CD4-positive, alpha-beta memory T cell (primary cell): ENCODE data around the gene ASIC2. TPM values are rescaled to one million over a fixed set of nuclear protein-coding genes. Genes with fewer than 3 reads are reported as not detected.

Source experiments
- CTCF ChIA-PET: fragments of 350-600 bp; sonication (Branson Sonifier 250); formaldehyde crosslinking; loops from one replicate; lab custom pipeline; 2021; ENCODE audit warnings: inconsistent platforms; ENCODE audit not compliant: partially characterized antibody; lab: Charles Lee
- POLR2A ChIA-PET: fragments of 350-600 bp; sonication (Branson Sonifier 250); formaldehyde crosslinking; loops from one replicate; lab custom pipeline; 2021; ENCODE audit not compliant: partially characterized antibody; lab: Charles Lee
- DNase-seq, 5 donors: peaks; one replicate each; pipeline versions ENCODE4 v3.0.0 to v3.0.0-alpha.2; 2020 to 2022; ENCODE audit warnings: mixed read lengths in 1 of 5
- H3K27ac ChIP-seq: one replicate; pipeline ENCODE4 v1.7.0; 2013; ENCODE audit warnings: low read depth, low read length
- H3K27me3 ChIP-seq: 2 replicates; pipeline ENCODE4 v1.7.0; 2013; ENCODE audit warnings: mild to moderate bottlenecking, low read length, moderate library complexity; ENCODE audit not compliant: insufficient read depth
- H3K36me3 ChIP-seq: 2 replicates; pipeline ENCODE4 v1.7.0; 2013; ENCODE audit warnings: mild to moderate bottlenecking, low read length, moderate library complexity; ENCODE audit not compliant: insufficient read depth
- H3K4me1 ChIP-seq: 2 replicates; pipeline ENCODE4 v1.7.0; 2013; ENCODE audit warnings: mild to moderate bottlenecking, low read length, moderate library complexity; ENCODE audit not compliant: insufficient read depth
- H3K4me3 ChIP-seq, 2 donors: one replicate each; pipeline ENCODE4 v1.7.0; 2013; ENCODE audit warnings: low read length in 2 of 2, mild to moderate bottlenecking in 1 of 2
- H3K9me3 ChIP-seq, 2 donors: one replicate each; pipeline ENCODE4 v1.7.0; 2013; ENCODE audit warnings: low read length in 2 of 2, control low read depth in 1 of 2; ENCODE audit not compliant: control insufficient read depth in 1 of 2
- H3K27ac Mint-ChIP-seq, 7 donors: one replicate each; pipeline ENCODE4 v1.8.0; 2020 to 2021; ENCODE audit warnings: mixed read lengths in 7 of 7, mild to moderate bottlenecking in 6 of 7, inconsistent platforms in 3 of 7, moderate library complexity in 3 of 7
- H3K27me3 Mint-ChIP-seq, 2 donors: one replicate each; pipeline ENCODE4 v1.8.0; 2020 to 2021; ENCODE audit warnings: mixed read lengths in 2 of 2
- H3K36me3 Mint-ChIP-seq, 2 donors: one replicate each; pipeline ENCODE4 v1.8.0; 2020 to 2021; ENCODE audit warnings: mixed read lengths in 2 of 2, inconsistent platforms in 1 of 2, mild to moderate bottlenecking in 1 of 2
- H3K4me1 Mint-ChIP-seq, 4 donors: one replicate each; pipeline ENCODE4 v1.8.0; 2020 to 2021; ENCODE audit warnings: mixed read lengths in 4 of 4, mild to moderate bottlenecking in 1 of 4
- H3K4me3 Mint-ChIP-seq, 8 donors: one replicate each; pipeline ENCODE4 v1.8.0; 2020 to 2021; ENCODE audit warnings: mixed read lengths in 8 of 8, mild to moderate bottlenecking in 7 of 8, moderate library complexity in 6 of 8, inconsistent platforms in 3 of 8
- H3K9me3 Mint-ChIP-seq, 8 donors: one replicate each; pipeline ENCODE4 v1.8.0; 2020 to 2021; ENCODE audit warnings: mixed read lengths in 8 of 8, mild to moderate bottlenecking in 5 of 8, inconsistent platforms in 3 of 8, moderate library complexity in 1 of 8
- intact Hi-C: fragments of 100-400 bp; cut with micrococcal nuclease; formaldehyde crosslinking; loops from one replicate; pipeline ENCODE4 v1.15.1; 2023
- polyA plus RNA-seq, 2 donors: library from polyadenylated mRNA; unstranded; fragments of 300-500 nt; fragmentation: Illumina TruSeq; gene quantifications; one replicate each; pipeline ENCODE4 v1.2.3, GENCODE V29; 2021
- total RNA-seq, 2 experiments: library from RNA; stranded (reverse); gene quantifications; one replicate each; pipeline ENCODE4 v1.2.3, GENCODE V29; 2021

Gene ASIC2
- total and polyA plus RNA-seq, 4 experiments from 2014 or later, result not detected

DNA sequence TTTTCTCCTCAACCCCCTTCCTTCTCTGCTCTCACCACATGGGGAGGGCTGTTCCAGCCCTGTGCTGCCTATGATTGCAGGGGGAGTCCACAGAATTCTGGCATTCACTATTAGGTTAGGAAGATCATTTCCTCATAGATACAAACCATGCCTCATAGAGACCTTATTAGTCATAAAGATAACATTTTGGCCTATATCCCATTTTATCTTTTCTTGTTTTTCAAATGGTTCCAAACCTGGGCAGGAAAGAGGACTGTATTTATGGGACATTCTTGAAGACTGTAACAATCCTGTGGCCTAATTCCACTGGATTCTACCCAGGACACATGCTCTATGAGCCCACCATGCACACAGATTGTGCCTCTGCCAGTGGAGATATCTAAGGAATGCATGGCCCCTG, 51.7 kb downstream of the ASIC2 start:
- H3K9me3 ChIP-seq, result no peaks in the 10 kb centered on the region
- intact Hi-C loops, result no loop called here
- no peaks in the 10 kb centered on the region for H3K4me1 ChIP-seq
- Mint-ChIP-seq H3K4me3 (no peak overlapping the region), H3K36me3 (no peaks in the 10 kb centered on the region), H3K4me1 (no peaks in the 10 kb centered on the region), H3K27ac (no peak overlapping the region), H3K27me3 (peaks cover 4% of the 10 kb centered on the region in 2 donors), H3K9me3 (peaks cover 0 to 1% (median 0%) of the 10 kb centered on the region in 8 donors)
- no peak overlapping the region for H3K4me3 ChIP-seq
- H3K36me3 ChIP-seq, result no peaks in the 10 kb centered on the region
- ChIA-PET CTCF (no interaction called here), POLR2A (no interaction called here)
- no peaks in the 10 kb centered on the region for H3K27me3 ChIP-seq
- DNase-seq, result no peak
- no peak overlapping the region for H3K27ac ChIP-seq

DNA sequence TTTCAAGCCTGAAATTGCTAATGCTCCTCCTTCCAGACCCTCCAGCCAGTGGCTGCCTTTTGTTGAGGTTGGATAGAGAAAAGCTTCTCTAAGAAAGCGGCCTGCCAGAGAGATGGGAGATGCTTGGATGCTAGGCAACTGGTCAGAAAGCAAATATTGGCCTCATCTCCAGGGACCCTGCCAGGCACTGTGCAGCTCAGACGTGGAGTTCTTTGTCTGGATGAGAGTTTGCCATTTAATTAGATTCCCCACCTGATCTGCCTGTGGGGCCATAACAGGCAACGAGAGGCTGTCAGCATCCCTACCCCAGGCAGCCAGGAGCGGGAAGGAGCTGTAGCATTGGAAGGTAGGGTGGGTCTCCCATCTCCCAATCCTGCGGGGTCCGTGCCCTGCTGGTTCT, 52.7 kb downstream of the ASIC2 start:
- ChIA-PET POLR2A (no interaction called here), CTCF (no interaction called here)
- Mint-ChIP-seq H3K4me1 (peaks cover 0 to 2% (median 1%) of the 10 kb centered on the region in 4 donors), H3K27ac (no peak overlapping the region), H3K9me3 (peaks cover 0 to 1% (median 0%) of the 10 kb centered on the region in 8 donors), H3K27me3 (peaks cover 4% of the 10 kb centered on the region in 2 donors), H3K4me3 (no peak overlapping the region), H3K36me3 (no peaks in the 10 kb centered on the region)
- intact Hi-C loops, result no loop called here
- Histone ChIP-seq H3K27ac (no peak overlapping the region), H3K4me3 (no peak overlapping the region), H3K9me3 (no peaks in the 10 kb centered on the region), H3K4me1 (no peaks in the 10 kb centered on the region), H3K36me3 (no peaks in the 10 kb centered on the region), H3K27me3 (no peaks in the 10 kb centered on the region)
- no peak for DNase-seq

DNA sequence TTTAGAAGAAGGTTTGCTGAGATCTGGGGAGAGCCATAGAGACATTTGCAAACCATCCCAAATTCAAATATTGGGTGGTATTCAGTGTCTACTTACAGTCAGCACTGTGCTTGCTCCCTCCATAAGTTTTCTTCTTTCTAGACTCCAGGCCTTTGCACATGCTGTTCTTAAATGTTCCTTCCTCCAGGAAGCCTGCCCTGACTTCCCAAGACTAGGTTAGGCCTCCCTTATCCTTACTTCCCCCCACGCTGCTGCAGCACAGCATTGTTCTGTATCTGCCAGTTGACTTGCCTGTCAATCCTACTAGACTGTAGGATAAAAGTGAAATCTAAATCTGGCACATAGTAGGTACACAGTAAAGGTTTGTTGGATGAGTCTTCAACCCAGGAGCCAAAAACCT, 53.4 kb downstream of the ASIC2 start:
- CTCF ChIA-PET, result no interaction called here
- no peaks in the 10 kb centered on the region for H3K36me3 Mint-ChIP-seq

DNA sequence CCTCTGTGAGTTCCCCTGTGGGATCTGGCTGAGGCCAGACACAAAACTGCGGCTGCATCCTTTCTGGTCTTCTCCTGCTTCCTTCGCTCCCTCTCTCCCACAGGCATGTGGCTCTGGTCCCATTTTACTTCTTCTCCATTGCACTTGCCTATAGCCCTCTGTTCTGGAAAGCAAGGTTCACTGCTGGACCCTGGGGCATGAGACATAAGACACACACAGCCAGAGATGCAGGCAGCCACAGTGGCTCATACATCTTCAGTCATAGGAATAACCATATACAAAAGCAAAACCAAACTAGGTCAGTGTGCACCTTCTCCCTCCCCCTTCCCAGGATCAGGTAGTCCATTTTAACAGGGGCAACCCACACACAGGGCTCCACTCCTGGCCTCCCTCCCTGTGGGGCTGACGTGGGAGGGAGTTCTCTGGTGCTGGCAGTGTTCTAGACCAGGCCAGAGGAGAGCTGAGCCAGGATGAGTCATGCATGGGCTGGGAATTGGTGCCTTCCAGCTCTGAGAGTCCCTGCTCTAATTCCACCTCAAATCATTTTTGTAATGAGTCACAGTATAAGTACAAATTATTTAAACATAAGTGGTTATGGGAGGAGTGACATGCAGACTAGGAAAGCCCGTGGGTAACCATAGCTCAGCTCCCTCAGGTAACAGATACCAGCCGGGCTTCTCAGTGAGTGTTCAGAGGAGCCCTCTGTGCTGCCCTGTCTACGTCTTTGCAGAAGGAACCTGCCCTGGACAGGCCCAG, 58.0 kb downstream of the ASIC2 start:
- DNase-seq, result peak in 1 of 5 donors; percentile 42
- Mint-ChIP-seq H3K27me3 (peaks cover 2 to 3% of the 10 kb centered on the region in 2 donors), H3K4me1 (peaks cover 10 to 26% (median 17%) of the 10 kb centered on the region in 4 donors), H3K36me3 (no peaks in the 10 kb centered on the region), H3K9me3 (peaks cover 0 to 1% (median 0%) of the 10 kb centered on the region in 8 donors), H3K27ac (peak overlapping the region; percentile 19 to 80 (median 65)), H3K4me3 (peak overlapping the region in 4 of 8 donors; percentile 17 to 77 (median 60))
- ChIA-PET POLR2A (no interaction called here), CTCF (no interaction called here)
- Histone ChIP-seq H3K9me3 (no peaks in the 10 kb centered on the region), H3K4me3 (no peak overlapping the region), H3K27me3 (no peaks in the 10 kb centered on the region), H3K36me3 (no peaks in the 10 kb centered on the region), H3K4me1 (peaks cover 10% of the 10 kb centered on the region), H3K27ac (no peak overlapping the region)
- intact Hi-C loops, result no loop called here

More for the DNA sequence above, 53.4 kb downstream of the ASIC2 start:
- Histone ChIP-seq H3K36me3 (no peaks in the 10 kb centered on the region), H3K4me1 (peaks cover 3% of the 10 kb centered on the region), H3K27me3 (no peaks in the 10 kb centered on the region), H3K4me3 (no peak overlapping the region), H3K27ac (no peak overlapping the region), H3K9me3 (no peaks in the 10 kb centered on the region)
- POLR2A ChIA-PET, result no interaction called here
- H3K27ac Mint-ChIP-seq, result peak overlapping the region in 1 of 7 donors; percentile 13
- intact Hi-C loops, result no loop called here
- no peak overlapping the region for H3K4me3 Mint-ChIP-seq
- peaks cover 1 to 8% (median 4%) of the 10 kb centered on the region in 4 donors for H3K4me1 Mint-ChIP-seq
- DNase-seq, result no peak
- H3K9me3 Mint-ChIP-seq, result peaks cover 0 to 1% (median 0%) of the 10 kb centered on the region in 8 donors
- peaks cover 4% of the 10 kb centered on the region in 2 donors for H3K27me3 Mint-ChIP-seq

DNA sequence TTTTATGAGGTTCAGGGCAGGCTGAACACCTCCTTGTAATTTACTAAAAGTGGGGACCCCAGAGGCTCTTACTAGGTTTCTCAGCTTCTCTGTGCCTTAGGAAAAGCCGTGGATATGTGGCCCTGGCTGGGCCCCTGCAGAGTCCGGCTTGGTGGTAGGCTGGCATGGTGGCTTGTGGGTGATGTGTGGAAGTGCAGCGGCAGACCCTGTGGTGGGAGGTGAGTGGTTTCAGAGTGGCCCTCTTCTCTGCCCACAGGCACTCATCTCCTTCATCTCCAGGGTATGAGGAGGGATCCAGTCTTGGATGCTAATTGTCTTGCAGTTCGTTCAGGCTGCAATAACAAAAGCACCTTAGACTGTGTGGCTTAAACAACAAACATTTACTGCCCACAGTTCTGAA, 58.9 kb downstream of the ASIC2 start:
- CTCF ChIA-PET, result no interaction called here

DNA sequence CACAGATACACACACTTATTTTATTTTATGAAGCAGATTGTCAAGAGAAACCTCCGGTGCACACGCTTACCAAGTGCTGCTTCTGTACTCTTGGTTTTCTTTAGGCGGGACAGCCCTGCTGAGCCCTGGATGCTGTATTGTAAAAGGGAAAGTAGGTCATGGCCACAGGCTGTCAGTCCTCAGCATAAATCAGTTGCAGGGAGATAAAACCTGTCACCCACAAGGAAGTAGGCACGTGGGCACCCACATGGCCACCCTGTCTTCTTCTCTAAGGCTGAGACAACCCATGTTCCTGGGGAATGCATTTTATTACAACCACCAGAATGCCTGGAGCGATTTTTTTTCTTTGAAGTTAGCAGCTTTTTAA, 59.3 kb downstream of the ASIC2 start:
- Histone ChIP-seq H3K4me3 (no peak overlapping the region), H3K4me1 (peaks cover 10% of the 10 kb centered on the region), H3K27ac (peak overlapping the region; percentile 1), H3K27me3 (no peaks in the 10 kb centered on the region), H3K36me3 (no peaks in the 10 kb centered on the region), H3K9me3 (no peaks in the 10 kb centered on the region)
- peaks cover 10 to 26% (median 17%) of the 10 kb centered on the region in 4 donors for H3K4me1 Mint-ChIP-seq
- DNase-seq, result peak; percentile 21 to 61 (median 49)
- H3K9me3 Mint-ChIP-seq, result peaks cover 0 to 1% (median 0%) of the 10 kb centered on the region in 8 donors
- peaks cover 0 to 5% of the 10 kb centered on the region in 2 donors for H3K27me3 Mint-ChIP-seq
- ChIA-PET CTCF (no interaction called here), POLR2A (no interaction called here)
- intact Hi-C loops, result no loop called here
- peak overlapping the region; percentile 39 to 77 (median 64) for H3K4me3 Mint-ChIP-seq
- H3K36me3 Mint-ChIP-seq, result no peaks in the 10 kb centered on the region
- H3K27ac Mint-ChIP-seq, result peak overlapping the region in 6 of 7 donors; percentile 42 to 91 (median 80)

More for the DNA sequence above, 58.9 kb downstream of the ASIC2 start:
- intact Hi-C loops, result no loop called here
- Histone ChIP-seq H3K4me3 (no peak overlapping the region), H3K27me3 (no peaks in the 10 kb centered on the region), H3K9me3 (no peaks in the 10 kb centered on the region), H3K4me1 (peaks cover 10% of the 10 kb centered on the region), H3K27ac (peak overlapping the region; percentile 1), H3K36me3 (no peaks in the 10 kb centered on the region)
- peaks cover 0 to 3% of the 10 kb centered on the region in 2 donors for H3K27me3 Mint-ChIP-seq
- H3K36me3 Mint-ChIP-seq, result no peaks in the 10 kb centered on the region
- no peak for DNase-seq
- H3K4me3 Mint-ChIP-seq, result peak overlapping the region in 5 of 8 donors; percentile 10 to 54 (median 32)
- peaks cover 10 to 26% (median 17%) of the 10 kb centered on the region in 4 donors for H3K4me1 Mint-ChIP-seq
- POLR2A ChIA-PET, result no interaction called here
- peaks cover 0 to 1% (median 0%) of the 10 kb centered on the region in 8 donors for H3K9me3 Mint-ChIP-seq
- peak overlapping the region in 6 of 7 donors; percentile 42 to 92 (median 80) for H3K27ac Mint-ChIP-seq

DNA sequence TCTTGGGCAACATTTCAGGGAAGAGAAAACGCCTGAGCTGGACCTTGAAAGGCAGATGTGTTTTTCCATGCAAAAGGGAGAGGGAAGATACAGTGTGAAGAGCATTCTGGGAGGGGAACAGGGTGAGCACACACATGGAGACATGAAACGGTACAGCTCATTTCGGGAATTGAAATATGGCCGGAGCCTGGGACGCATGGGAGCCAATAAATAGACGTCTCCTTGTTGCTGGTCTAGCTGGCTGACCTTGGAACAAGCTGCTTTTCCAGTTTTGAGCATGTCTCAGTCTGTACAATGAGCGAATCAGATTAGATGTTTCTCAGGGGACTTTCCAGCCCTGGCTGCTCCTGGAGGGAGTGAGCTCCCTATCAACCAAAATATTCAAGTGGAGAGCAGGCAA, 63.6 kb downstream of the ASIC2 start:
- Histone ChIP-seq H3K27me3 (no peaks in the 10 kb centered on the region), H3K36me3 (no peaks in the 10 kb centered on the region), H3K4me3 (no peak overlapping the region), H3K27ac (no peak overlapping the region), H3K4me1 (peaks cover 5% of the 10 kb centered on the region), H3K9me3 (no peaks in the 10 kb centered on the region)
- ChIA-PET CTCF (no interaction called here), POLR2A (no interaction called here)
- H3K4me1 Mint-ChIP-seq, result peaks cover 9 to 15% (median 12%) of the 10 kb centered on the region in 4 donors
- H3K36me3 Mint-ChIP-seq, result no peaks in the 10 kb centered on the region
- DNase-seq, result no peak
- intact Hi-C loops, result no loop called here
- H3K27me3 Mint-ChIP-seq, result peaks cover 3 to 4% of the 10 kb centered on the region in 2 donors
- H3K27ac Mint-ChIP-seq, result no peak overlapping the region
- H3K4me3 Mint-ChIP-seq, result no peak overlapping the region
- H3K9me3 Mint-ChIP-seq, result no peaks in the 10 kb centered on the region
